HEK293 (cell line): ENCODE measurements around the gene HRAS.

ENCODE experiments used
- CTCF ChIA-PET: fragments of 350-600 bp; formaldehyde crosslinking; extraction: SDS; loops from one replicate; lab custom pipeline; 2021; ENCODE audit warnings: antibody characterized with exemption; lab: Yijun Ruan, JAX
- POLR2A ChIA-PET: fragments of 300-600 bp; formaldehyde crosslinking; extraction: SDS; loops from one replicate; lab custom pipeline; 2020; ENCODE audit warnings: antibody characterized with exemption, inconsistent platforms; lab: Yijun Ruan, JAX
- H3K27ac ChIP-seq: fragments of 200-500 bp; sonication (Bioruptor generic); 2 replicates; pipeline ENCODE4 v1.5.1; 2014; ENCODE audit warnings: low read depth, low read length, control low read depth, inconsistent platforms; ENCODE audit errors: extremely low read depth
- H3K36me3 ChIP-seq, 2 experiments: fragments of 200-500 bp in 1 of 2; sonication (Bioruptor generic) in 1 of 2; 1 replicate in 1 of 2; 2 replicates in 1 of 2; pipeline ENCODE4 v1.5.1; 2014 to 2017; ENCODE audit warnings: inconsistent platforms in 2 of 2, low read length in 2 of 2; ENCODE audit not compliant: control insufficient read depth in 2 of 2, insufficient read depth in 1 of 2
- H3K4me1 ChIP-seq: fragments of 200-500 bp; sonication (Bioruptor generic); 2 replicates; pipeline ENCODE4 v1.5.1; 2014; ENCODE audit warnings: mild to moderate bottlenecking, low read length, inconsistent platforms; ENCODE audit not compliant: control insufficient read depth, insufficient read depth
- H3K4me3 ChIP-seq: 2 replicates; pipeline ENCODE4 v1.5.1; 2011; ENCODE audit warnings: low read depth, mild to moderate bottlenecking, control low read depth, low read length, moderate library complexity
- H3K9me3 ChIP-seq: fragments of 200-500 bp; sonication (Bioruptor generic); 2 replicates; pipeline ENCODE4 v1.5.1; 2014; ENCODE audit warnings: low read depth, low read length, inconsistent platforms; ENCODE audit not compliant: control insufficient read depth, insufficient read depth
- SP7 ChIP-seq: fragments of 450-650 bp; formaldehyde crosslinking; IDR thresholded peaks from 2 replicates; pipeline ENCODE4 v1.5.1; 2016; ENCODE audit warnings: missing biosample characterization, missing genetic modification characterization
- TRIM28 ChIP-seq: IDR thresholded peaks from 2 replicates; pipeline ENCODE4 v1.6.1; 2011; ENCODE audit warnings: low read length, control low read depth, borderline replicate concordance
- ZBTB48 ChIP-seq: fragments of 450-650 bp; formaldehyde crosslinking; IDR thresholded peaks from 2 replicates; pipeline ENCODE4 v1.5.1; 2016; ENCODE audit warnings: missing biosample characterization, missing genetic modification characterization
- ZFHX2 ChIP-seq: fragments of 450-650 bp; formaldehyde crosslinking; conservative IDR thresholded peaks from 2 replicates; pipeline ENCODE4 v1.5.1; 2016; ENCODE audit warnings: missing biosample characterization, missing genetic modification characterization
- ZNF350 ChIP-seq: fragments of 450-650 bp; formaldehyde crosslinking; IDR thresholded peaks from 2 replicates; pipeline ENCODE4 v1.5.0; 2017; ENCODE audit warnings: missing biosample characterization, mild to moderate bottlenecking, missing genetic modification characterization
- ZNF354C ChIP-seq: fragments of 450-650 bp; formaldehyde crosslinking; IDR thresholded peaks from 2 replicates; pipeline ENCODE4 v1.5.1; 2016; ENCODE audit warnings: missing biosample characterization, missing genetic modification characterization, low read depth, borderline replicate concordance
- ZNF366 ChIP-seq: fragments of 450-650 bp; formaldehyde crosslinking; conservative IDR thresholded peaks from 2 replicates; pipeline ENCODE4 v1.5.1; 2016; ENCODE audit warnings: missing biosample characterization, missing genetic modification characterization
- ZNF426 ChIP-seq: fragments of 450-650 bp; formaldehyde crosslinking; IDR thresholded peaks from 2 replicates; pipeline ENCODE4 v1.5.1; 2017; ENCODE audit warnings: missing biosample characterization, missing genetic modification characterization, mild to moderate bottlenecking, inconsistent platforms, moderate library complexity
- ZNF473 ChIP-seq: fragments of 450-650 bp; formaldehyde crosslinking; IDR thresholded peaks from 2 replicates; pipeline ENCODE4 v1.5.1; 2017; ENCODE audit warnings: missing biosample characterization, missing genetic modification characterization
- ZNF510 ChIP-seq: fragments of 450-650 bp; formaldehyde crosslinking; IDR thresholded peaks from 2 replicates; pipeline ENCODE4 v1.5.1; 2018; ENCODE audit warnings: mild to moderate bottlenecking, missing genetic modification characterization, missing biosample characterization; ENCODE audit not compliant: insufficient replicate concordance
- ZNF529 ChIP-seq: fragments of 450-650 bp; formaldehyde crosslinking; IDR thresholded peaks from 2 replicates; pipeline ENCODE4 v1.5.1; 2017; ENCODE audit warnings: missing genetic modification characterization, missing biosample characterization; ENCODE audit not compliant: insufficient replicate concordance
- ZNF571 ChIP-seq: fragments of 450-650 bp; formaldehyde crosslinking; IDR thresholded peaks from 2 replicates; pipeline ENCODE4 v1.5.0; 2017; ENCODE audit warnings: missing biosample characterization, missing genetic modification characterization
- ZNF624 ChIP-seq: fragments of 450-650 bp; formaldehyde crosslinking; IDR thresholded peaks from 2 replicates; pipeline ENCODE4 v1.5.1; 2017; ENCODE audit warnings: missing biosample characterization, missing genetic modification characterization
- ZNF664 ChIP-seq: fragments of 450-650 bp; formaldehyde crosslinking; IDR thresholded peaks from 2 replicates; pipeline ENCODE4 v1.5.1; 2016; ENCODE audit warnings: missing biosample characterization, missing genetic modification characterization
- ZNF670 ChIP-seq: fragments of 450-650 bp; formaldehyde crosslinking; IDR thresholded peaks from 2 replicates; pipeline ENCODE4 v1.5.1; 2016; ENCODE audit warnings: missing biosample characterization, missing genetic modification characterization, low read depth
- ZSCAN18 ChIP-seq: fragments of 450-650 bp; formaldehyde crosslinking; IDR thresholded peaks from 2 replicates; pipeline ENCODE4 v1.5.1; 2016; ENCODE audit warnings: missing biosample characterization, missing genetic modification characterization
- ZSCAN23 ChIP-seq: fragments of 450-650 bp; formaldehyde crosslinking; IDR thresholded peaks from 2 replicates; pipeline ENCODE4 v1.5.1; 2016; ENCODE audit warnings: missing biosample characterization, missing genetic modification characterization
- ZSCAN30 ChIP-seq: fragments of 450-650 bp; IDR thresholded peaks from 2 replicates; pipeline ENCODE4 v1.5.1; 2018; ENCODE audit warnings: missing biosample characterization, mild to moderate bottlenecking, missing genetic modification characterization, moderate library complexity
- ZXDB ChIP-seq: fragments of 450-650 bp; formaldehyde crosslinking; IDR thresholded peaks from 2 replicates; pipeline ENCODE4 v1.5.1; 2016; ENCODE audit warnings: missing biosample characterization, missing genetic modification characterization
- TF ChIP-seq, protein P1 (sequence below): fragments of 450-650 bp; formaldehyde crosslinking; IDR thresholded peaks from 2 replicates; pipeline ENCODE4 v1.5.1; 2017; ENCODE audit warnings: missing biosample characterization, missing genetic modification characterization
- TF ChIP-seq, protein P2 (sequence below): fragments of 450-650 bp; formaldehyde crosslinking; IDR thresholded peaks from 2 replicates; pipeline ENCODE4 v1.5.1; 2016; ENCODE audit warnings: missing biosample characterization, missing genetic modification characterization
- TF ChIP-seq, protein P3 (sequence below): fragments of 450-650 bp; formaldehyde crosslinking; IDR thresholded peaks from 2 replicates; pipeline ENCODE4 v1.5.1; 2016; ENCODE audit warnings: missing biosample characterization, missing genetic modification characterization

The HRAS gene

GRCh38 chr11:508956-509355 is 26.4 kb downstream of the HRAS start (continued):
- TF ChIP-seq, protein P1, sequence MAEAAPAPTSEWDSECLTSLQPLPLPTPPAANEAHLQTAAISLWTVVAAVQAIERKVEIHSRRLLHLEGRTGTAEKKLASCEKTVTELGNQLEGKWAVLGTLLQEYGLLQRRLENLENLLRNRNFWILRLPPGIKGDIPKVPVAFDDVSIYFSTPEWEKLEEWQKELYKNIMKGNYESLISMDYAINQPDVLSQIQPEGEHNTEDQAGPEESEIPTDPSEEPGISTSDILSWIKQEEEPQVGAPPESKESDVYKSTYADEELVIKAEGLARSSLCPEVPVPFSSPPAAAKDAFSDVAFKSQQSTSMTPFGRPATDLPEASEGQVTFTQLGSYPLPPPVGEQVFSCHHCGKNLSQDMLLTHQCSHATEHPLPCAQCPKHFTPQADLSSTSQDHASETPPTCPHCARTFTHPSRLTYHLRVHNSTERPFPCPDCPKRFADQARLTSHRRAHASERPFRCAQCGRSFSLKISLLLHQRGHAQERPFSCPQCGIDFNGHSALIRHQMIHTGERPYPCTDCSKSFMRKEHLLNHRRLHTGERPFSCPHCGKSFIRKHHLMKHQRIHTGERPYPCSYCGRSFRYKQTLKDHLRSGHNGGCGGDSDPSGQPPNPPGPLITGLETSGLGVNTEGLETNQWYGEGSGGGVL (tag by site-specific recombination): no peak
- TF ChIP-seq ZSCAN18 (tag by site-specific recombination) (no peak), ZNF426 (tag by site-specific recombination) (no peak), ZBTB48 (tag by site-specific recombination) (no peak)
- TF ChIP-seq, all 188 proteins: peak for 0

GRCh38 chr11:507727-508515 is 27.5 kb downstream of the HRAS start:
- ChIA-PET CTCF (interaction anchor here (0.5 to 2.0 kb wide), 3 partner anchors 11 to 58 kb away, joined by 3 to 8 read pairs (median 3); partner anchors contain the start of gene PTDSS2), POLR2A (interaction anchor here (1.9 kb wide), 1 partner anchor 35 kb away, joined by 4 read pairs; no protein-coding TSS in a partner anchor)
- peak overlapping the region; percentile 90 for H3K4me3 ChIP-seq
- no peaks in the 10 kb centered on the region for H3K9me3 ChIP-seq
- H3K4me1 ChIP-seq: no peaks in the 10 kb centered on the region
- peaks cover 0 to 18% of the 10 kb centered on the region in 2 experiments; a peak in 1 of 3 replicates for H3K36me3 ChIP-seq
- no peak for TF ChIP-seq ZNF350 (tag by site-specific recombination)
- no peak for TF ChIP-seq ZNF510 (tag by site-specific recombination)
- TF ChIP-seq, protein P2, sequence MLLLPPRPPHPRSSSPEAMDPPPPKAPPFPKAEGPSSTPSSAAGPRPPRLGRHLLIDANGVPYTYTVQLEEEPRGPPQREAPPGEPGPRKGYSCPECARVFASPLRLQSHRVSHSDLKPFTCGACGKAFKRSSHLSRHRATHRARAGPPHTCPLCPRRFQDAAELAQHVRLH (tag by site-specific recombination): no peak
- no peak for TF ChIP-seq SP7 (tag by site-specific recombination)
- TF ChIP-seq, protein P3, sequence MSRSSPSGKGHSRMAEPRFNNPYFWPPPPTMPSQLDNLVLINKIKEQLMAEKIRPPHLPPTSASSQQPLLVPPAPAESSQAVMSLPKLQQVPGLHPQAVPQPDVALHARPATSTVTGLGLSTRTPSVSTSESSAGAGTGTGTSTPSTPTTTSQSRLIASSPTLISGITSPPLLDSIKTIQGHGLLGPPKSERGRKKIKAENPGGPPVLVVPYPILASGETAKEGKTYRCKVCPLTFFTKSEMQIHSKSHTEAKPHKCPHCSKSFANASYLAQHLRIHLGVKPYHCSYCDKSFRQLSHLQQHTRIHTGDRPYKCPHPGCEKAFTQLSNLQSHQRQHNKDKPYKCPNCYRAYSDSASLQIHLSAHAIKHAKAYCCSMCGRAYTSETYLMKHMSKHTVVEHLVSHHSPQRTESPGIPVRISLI (tag by site-specific recombination): no peak
- TF ChIP-seq ZNF664 (tag by site-specific recombination): no peak
- TF ChIP-seq ZSCAN30 (tag by site-specific recombination): no peak
- TF ChIP-seq ZNF473 (tag by site-specific recombination): no peak
- no peak for TF ChIP-seq ZNF571 (tag by site-specific recombination)
- TF ChIP-seq ZNF624 (tag by site-specific recombination): no peak
- no peak for TF ChIP-seq ZSCAN23 (tag by site-specific recombination)
- TF ChIP-seq ZNF366 (tag by site-specific recombination): no peak
- no peak for TF ChIP-seq ZXDB
- no peak for TF ChIP-seq TRIM28
- TF ChIP-seq ZNF354C (tag by site-specific recombination): no peak
- TF ChIP-seq ZNF529 (tag by site-specific recombination): no peak
- TF ChIP-seq ZNF670: no peak
- no peak for TF ChIP-seq ZFHX2 (tag by site-specific recombination)
- peak overlapping the region; percentile 48; the same call in 1 of the 2 replicates for H3K27ac ChIP-seq
